MCF 10A (cell line): Measurements from ENCODE around the gene PNPLA3. TPM values are rescaled to one million over a fixed set of nuclear protein-coding genes. Genes with fewer than 3 reads are reported as not detected.

Source experiments
- BruUV-seq: library from RNA; stranded (reverse); fragments of 400-500 nt; replicated peaks from 2 replicates; lab custom pipeline; 2021; lab: Mats Ljungman, UMichigan
- CTCF ChIA-PET: fragments of 300-600 bp; sonication (Branson Sonifier 250); formaldehyde crosslinking; extraction: SDS; loops from one replicate; lab custom pipeline; 2021; ENCODE audit warnings: antibody characterized with exemption, inconsistent platforms; lab: Yijun Ruan, JAX
- POLR2A ChIA-PET: fragments of 300-600, 350-650 bp; sonication (Branson Sonifier 250); formaldehyde crosslinking; extraction: SDS; loops from one replicate; lab custom pipeline; 2020; ENCODE audit warnings: antibody characterized with exemption, inconsistent platforms; lab: Yijun Ruan, JAX
- DNase-seq: peaks from one replicate; pipeline ENCODE4 v3.0.0-alpha.2; 2018; ENCODE audit not compliant: unreplicated experiment
- H3K27ac Mint-ChIP-seq: one replicate; pipeline ENCODE4 v1.8.0; 2022; ENCODE audit warnings: mild to moderate bottlenecking, low read depth, mixed read lengths; ENCODE audit not compliant: unreplicated experiment
- H3K27me3 Mint-ChIP-seq: one replicate; pipeline ENCODE4 v1.8.0; 2022; ENCODE audit warnings: mixed read lengths; ENCODE audit not compliant: insufficient read depth, unreplicated experiment
- H3K36me3 Mint-ChIP-seq: one replicate; pipeline ENCODE4 v1.8.0; 2022; ENCODE audit warnings: mild to moderate bottlenecking, moderate library complexity, mixed read lengths; ENCODE audit not compliant: insufficient read depth, unreplicated experiment
- H3K4me1 Mint-ChIP-seq: one replicate; pipeline ENCODE4 v1.8.0; 2022; ENCODE audit warnings: mixed read lengths; ENCODE audit not compliant: insufficient read depth, unreplicated experiment
- H3K4me3 Mint-ChIP-seq: one replicate; pipeline ENCODE4 v1.8.0; 2022; ENCODE audit warnings: mild to moderate bottlenecking, moderate library complexity, mixed read lengths; ENCODE audit not compliant: unreplicated experiment
- H3K9me3 Mint-ChIP-seq: one replicate; pipeline ENCODE4 v1.8.0; 2022; ENCODE audit warnings: mixed read lengths; ENCODE audit not compliant: unreplicated experiment
- CTCF ChIP-seq: fragments of 200-600 bp; IDR thresholded peaks from one replicate; pipeline ENCODE4 v1.8.0; 2022; ENCODE audit warnings: antibody characterized with exemption, mild to moderate bottlenecking; ENCODE audit not compliant: unreplicated experiment
- intact Hi-C: fragments of 100-400 bp; cut with micrococcal nuclease; formaldehyde crosslinking; loops from 2 replicates; pipeline ENCODE4 v1.14.1; 2022
- total RNA-seq: library from RNA; stranded (reverse); gene quantifications from 2 replicates; pipeline ENCODE4 v1.2.3, GENCODE V29; 2022

The PNPLA3 gene
- total RNA-seq, 1 experiment from 2014 or later = 4.2 TPM

DNA sequence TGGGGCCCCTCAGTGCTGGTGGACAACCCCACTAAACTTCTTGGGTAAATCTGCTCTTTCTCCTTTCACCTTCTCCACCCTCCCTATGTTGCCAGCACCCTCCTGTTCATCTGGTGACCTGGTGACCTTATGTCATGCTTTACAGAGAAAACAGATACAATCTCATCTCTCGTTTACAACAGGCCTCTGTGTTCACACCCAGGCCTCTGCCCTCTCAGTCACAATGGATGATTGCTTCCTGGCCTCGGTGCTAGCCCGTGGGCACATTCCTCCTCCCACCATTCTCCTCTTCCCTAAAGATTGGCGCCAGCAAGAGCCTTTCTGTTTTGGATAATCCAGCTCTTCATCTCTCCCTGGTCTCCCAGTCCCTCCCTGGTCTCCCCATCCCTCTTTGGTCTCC lies 12.3 kb upstream of the PNPLA3 start:
- TF ChIP-seq CTCF = no peak
- Mint-ChIP-seq H3K4me1 (peaks cover 17% of the 10 kb centered on the region), H3K4me3 (no peak overlapping the region), H3K27me3 (peaks cover 23% of the 10 kb centered on the region), H3K27ac (no peak overlapping the region), H3K36me3 (no peaks in the 10 kb centered on the region), H3K9me3 (peaks cover 7% of the 10 kb centered on the region)
- BruUV-seq = no TSS peak
- POLR2A ChIA-PET = interaction anchor here (0.8 kb wide), 1 partner anchor 18 kb away, joined by 3 read pairs; no protein-coding TSS in a partner anchor
- CTCF ChIA-PET = no interaction called here
- no peak for DNase-seq
- intact Hi-C loops = no loop called here

DNA sequence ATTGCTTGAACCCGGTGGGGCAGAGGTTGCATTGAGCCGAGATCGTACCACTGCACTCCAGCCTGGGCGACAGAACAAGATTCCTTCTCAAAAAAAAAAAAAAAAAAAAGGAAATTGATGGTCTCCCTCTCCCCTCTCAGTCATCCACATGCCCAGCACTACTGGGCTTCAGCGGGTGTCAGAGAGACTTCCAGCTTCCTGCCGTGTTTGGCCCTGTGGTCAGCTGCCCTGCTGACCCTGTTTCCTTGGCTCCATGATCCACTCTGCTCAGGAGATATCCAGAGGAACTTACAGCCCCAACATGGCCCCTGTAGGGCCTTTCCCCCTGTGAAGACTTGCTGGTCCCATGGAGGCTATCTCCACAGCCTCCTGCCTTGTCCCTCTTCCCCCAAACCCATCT lies 6.1 kb upstream of the PNPLA3 start:
- Mint-ChIP-seq H3K4me1 (peaks cover 27% of the 10 kb centered on the region), H3K4me3 (no peak overlapping the region), H3K36me3 (no peaks in the 10 kb centered on the region), H3K9me3 (peaks cover 7% of the 10 kb centered on the region), H3K27ac (no peak overlapping the region), H3K27me3 (peaks cover 11% of the 10 kb centered on the region)
- no peak for TF ChIP-seq CTCF
- ChIA-PET CTCF (interaction anchor here (0.7 to 1.2 kb wide), 3 partner anchors 28 to 169 kb away, joined by 3 to 4 read pairs (median 4); no protein-coding TSS in a partner anchor), POLR2A (no interaction called here)
- BruUV-seq = no TSS peak
- DNase-seq = no peak
- intact Hi-C loops = no loop called here

- CTCF ChIA-PET = interaction anchor here (0.8 to 1.1 kb wide), 2 partner anchors 16 to 732 kb away, joined by 4 to 5 read pairs; partner anchors contain the start of gene TTLL12
- H3K4me1 Mint-ChIP-seq = peaks cover 33% of the 10 kb centered on the region
- H3K27me3 Mint-ChIP-seq = no peaks in the 10 kb centered on the region
- peak overlapping the region; percentile 60 for H3K4me3 Mint-ChIP-seq
- TF ChIP-seq CTCF = no peak
- H3K36me3 Mint-ChIP-seq = no peaks in the 10 kb centered on the region
- POLR2A ChIA-PET = interaction anchor here (0.7 to 1.4 kb wide), 3 partner anchors 21 to 36 kb away, joined by 3 read pairs; partner anchors contain the start of gene SAMM50
- BruUV-seq = no TSS peak
- H3K27ac Mint-ChIP-seq = peak overlapping the region; percentile 68
- no peaks in the 10 kb centered on the region for H3K9me3 Mint-ChIP-seq
- intact Hi-C loops = no loop called here
- DNase-seq = peak; percentile 84
Observed at GRCh38 chr22:43919106-43919973, 4.3 kb upstream of the PNPLA3 start.

DNA sequence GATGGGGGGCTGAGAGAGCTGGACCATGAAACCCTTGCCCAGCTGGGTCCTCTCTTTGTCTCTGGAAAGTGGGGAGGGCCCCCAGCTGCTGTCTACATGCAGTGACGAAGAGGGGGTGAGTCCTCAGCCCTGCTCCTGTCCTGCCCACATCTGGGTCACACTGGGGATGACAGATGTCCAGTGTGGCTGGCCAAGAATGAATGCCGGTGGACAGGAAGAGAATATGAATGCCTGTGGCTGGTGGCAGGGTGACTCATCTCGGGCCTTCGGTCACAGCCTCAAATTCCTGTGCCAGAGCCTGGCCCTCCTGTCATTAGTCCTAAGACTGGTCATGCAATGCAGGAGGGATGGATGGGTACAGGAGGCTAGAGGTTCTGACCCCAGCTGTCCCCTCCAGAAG lies 2.2 kb upstream of the PNPLA3 start:
- POLR2A ChIA-PET = interaction anchor here (1.8 kb wide), 1 partner anchor 33 kb away, joined by 13 read pairs; the partner anchor contains the start of gene SAMM50
- no peak overlapping the region for H3K27ac Mint-ChIP-seq
- intact Hi-C loops = no loop called here
- no peak for TF ChIP-seq CTCF
- H3K9me3 Mint-ChIP-seq = no peaks in the 10 kb centered on the region
- H3K4me1 Mint-ChIP-seq = peaks cover 46% of the 10 kb centered on the region
- no TSS peak for BruUV-seq
- peak; percentile 62 for DNase-seq
- no peaks in the 10 kb centered on the region for H3K36me3 Mint-ChIP-seq
- no peak overlapping the region for H3K4me3 Mint-ChIP-seq
- CTCF ChIA-PET = interaction anchor here (0.6 to 1.8 kb wide), 4 partner anchors 36 to 534 kb away, joined by 3 to 7 read pairs (median 4); no protein-coding TSS in a partner anchor
- no peaks in the 10 kb centered on the region for H3K27me3 Mint-ChIP-seq
